Measurements from ENCODE around the gene AFAP1L1. TPM values are rescaled to one million over a fixed set of nuclear protein-coding genes. Genes with fewer than 3 reads are reported as not detected.

AFAP1L1 gene
- total and polyA plus RNA-seq, 2 donors (not counting 3 experiments of a cell fraction or from before 2014, with no cell fraction given), result 7.9 to 73.2 TPM

- Histone ChIP-seq H3K9me1 (replicated peaks; ENCODE audit: control insufficient read depth, extremely low read depth, insufficient read depth, low read length) (no peaks in the 10 kb centered on the region), H3K9me3 (replicated peaks; ENCODE audit: control insufficient read depth, insufficient read depth, low read length) (no peaks in the 10 kb centered on the region), H2AFZ (ENCODE audit: low read depth, low read length) (no peak overlapping the region), H4K20me1 (replicated peaks; ENCODE audit: control insufficient read depth, extremely low read depth, insufficient read depth, low read length) (no peaks in the 10 kb centered on the region), H3K27me3 (ENCODE audit: control insufficient read depth in 2 of 2, insufficient read depth in 2 of 2, low read length in 2 of 2) (no peaks in the 10 kb centered on the region), H3K27ac (ENCODE audit: insufficient read depth, low read depth, low read length) (no peak overlapping the region), H3K4me2 (ENCODE audit: insufficient read depth, low read length) (no peak overlapping the region), H3K79me2 (ENCODE audit: control insufficient read depth, insufficient read depth, low read length) (no peaks in the 10 kb centered on the region), H3K4me1 (ENCODE audit: control insufficient read depth, extremely low read depth, insufficient read depth, low read length) (peaks cover 23% of the 10 kb centered on the region), H3K4me3 (replicated peaks in 1 of 3; ENCODE audit: insufficient read depth in 1 of 3, low read depth in 1 of 3, low read length in 3 of 3) (no peak overlapping the region), H3K9ac (replicated peaks; ENCODE audit: extremely low read depth, insufficient read depth, low read length) (no peak overlapping the region), H3K36me3 (ENCODE audit: control insufficient read depth in 2 of 2, extremely low read depth in 1 of 2, insufficient read depth in 2 of 2, low read length in 2 of 2) (peaks cover 0 to 3% of the 10 kb centered on the region in 2 experiments)
- no TSS peak for BruUV-seq (replicated peaks)
- no peak for FAIRE-seq
- intact Hi-C loops (cut with micrococcal nuclease) (loop anchor here (5.0 kb wide), 1 partner anchor 34 kb away; the partner anchor contains the start of gene GRPEL2), dilution Hi-C loops (cut with MboI; ENCODE audit: extremely low pct_ligation_motif_present, low sequenced_read_pairs) (no loop called here)
- ChIA-PET CTCF (interaction anchor here (0.9 to 3.2 kb wide), 7 partner anchors 8 to 118 kb away, joined by 3 to 14 read pairs (median 6); partner anchors contain the start of gene PCYOX1L), POLR2A (no interaction called here)
- TF ChIP-seq EZH2 (IDR thresholded peaks at IDR 0.05; ENCODE audit: borderline replicate concordance, low read depth, low read length, severe bottlenecking) (no peak), POLR2A (IDR thresholded peaks at IDR 0.05; ENCODE audit: low read depth, low read length) (no peak), FOS (IDR thresholded peaks at IDR 0.05; ENCODE audit: borderline replicate concordance, insufficient read depth, low read length) (no peak), GATA2 (IDR thresholded peaks at IDR 0.05; ENCODE audit: insufficient read depth, insufficient read length, low read depth, low read length) (no peak), CTCF (IDR thresholded peaks at IDR 0.05; ENCODE audit: extremely low read depth in 1 of 2, insufficient read depth in 1 of 2, low read depth in 1 of 2, low read length in 2 of 2) (no peak)
- DNase-seq (ENCODE audit: low read depth, low spot score), result no peak
These were observed 41.6 kb downstream of the AFAP1L1 start for GRCh38 chr5:149313151-149313841.
